Ascending aorta (tissue), 2 donors: ENCODE data around the gene UVSSA. TPM values are rescaled to one million over a fixed set of nuclear protein-coding genes. Genes with fewer than 3 reads are reported as not detected.
A peak's percentile ranks its signal among the peaks of the same experiment; 100 is the strongest.

Source experiments
- DNase-seq, 2 donors: peaks; one replicate each; pipeline ENCODE4 v3.0.0-alpha.2; 2019; ENCODE audit warnings: low spot score in 2 of 2
- H3K27ac ChIP-seq, 2 donors: fragments of 200-600 bp; sonication (generic); one replicate each; pipeline ENCODE4 v1.5.1; 2016 to 2017; ENCODE audit warnings: mild to moderate bottlenecking in 1 of 2
- H3K27me3 ChIP-seq: fragments of 200-600 bp; sonication (generic); one replicate; pipeline ENCODE4 v1.5.1; 2017
- H3K36me3 ChIP-seq, 2 donors: fragments of 200-600 bp; sonication (generic); one replicate each; pipeline ENCODE4 v1.5.1; 2016
- H3K4me1 ChIP-seq, 2 donors: fragments of 200-600 bp; sonication (generic); one replicate each; pipeline ENCODE4 v1.5.1; 2016 to 2017; ENCODE audit warnings: mild to moderate bottlenecking in 1 of 2
- H3K4me3 ChIP-seq, 2 donors: fragments of 200-600 bp; sonication (generic); one replicate each; pipeline ENCODE4 v1.5.1; 2016 to 2017; ENCODE audit warnings: mild to moderate bottlenecking in 1 of 2
- H3K9me3 ChIP-seq, 2 donors: fragments of 200-600 bp; sonication (generic); one replicate each; pipeline ENCODE4 v1.5.1; 2016
- CTCF ChIP-seq, 3 experiments: fragments of 200-600 bp in 2 of 3; fragments of 450-650 bp in 1 of 3; sonication (generic) in 2 of 3; IDR thresholded peaks; one replicate each; pipeline ENCODE4 v1.5.1; 2016 to 2019; ENCODE audit warnings: antibody characterized with exemption in 3 of 3, mild to moderate bottlenecking in 1 of 3, moderate library complexity in 1 of 3
- intact Hi-C: fragments of 100-400 bp; cut with DNase I; formaldehyde crosslinking; loops from one replicate; pipeline ENCODE4 v1.15.1; 2023
- total RNA-seq: library from RNA; depleted of rRNA; stranded (reverse); fragments of >200 nt; gene quantifications from one replicate; pipeline ENCODE4 v1.1.0, GENCODE V29; 2016

The UVSSA gene
- total RNA-seq, 1 donor from 2014 or later: 56.9 TPM

GRCh38 chr4:1351854-1352566 is 5.0 kb downstream of the UVSSA start:
- peak; percentile 81 to 95 (median 93) for TF ChIP-seq CTCF (IDR thresholded peaks at IDR 0.05)
- intact Hi-C loops: loop anchor here (1.0 to 5.0 kb wide), 2 partner anchors 185 to 221 kb away; no protein-coding TSS in a partner anchor
- peak in 1 of 2 donors; percentile 91 for DNase-seq
- Histone ChIP-seq H3K4me3 (no peak overlapping the region), H3K4me1 (peaks cover 9 to 15% of the 10 kb centered on the region in 2 donors), H3K27ac (no peak overlapping the region), H3K27me3 (no peaks in the 10 kb centered on the region), H3K36me3 (peaks cover 17 to 37% of the 10 kb centered on the region in 2 donors), H3K9me3 (no peaks in the 10 kb centered on the region)

GRCh38 chr4:1352567-1352900 is 5.5 kb downstream of the UVSSA start:
- H3K4me3 ChIP-seq: no peak overlapping the region
- DNase-seq: no peak
- H3K9me3 ChIP-seq: no peaks in the 10 kb centered on the region
- H3K27me3 ChIP-seq: no peaks in the 10 kb centered on the region
- no peak overlapping the region for H3K27ac ChIP-seq
- H3K4me1 ChIP-seq: peaks cover 9 to 16% of the 10 kb centered on the region in 2 donors
- TF ChIP-seq CTCF (IDR thresholded peaks at IDR 0.05): no peak
- intact Hi-C loops: loop anchor here (1.0 to 5.0 kb wide), 2 partner anchors 185 to 221 kb away; no protein-coding TSS in a partner anchor
- H3K36me3 ChIP-seq: peaks cover 17 to 39% of the 10 kb centered on the region in 2 donors

GRCh38 chr4:1353186-1354055 is 6.4 kb downstream of the UVSSA start:
- no peak overlapping the region for H3K27ac ChIP-seq
- no peak for TF ChIP-seq CTCF (IDR thresholded peaks at IDR 0.05)
- H3K4me1 ChIP-seq: peaks cover 2 to 10% of the 10 kb centered on the region in 2 donors
- no peak for DNase-seq
- no peaks in the 10 kb centered on the region for H3K27me3 ChIP-seq
- H3K36me3 ChIP-seq: peaks cover 17 to 40% of the 10 kb centered on the region in 2 donors
- intact Hi-C loops: loop anchor here (5.0 kb wide), 1 partner anchor 186 kb away; no protein-coding TSS in a partner anchor
- no peak overlapping the region for H3K4me3 ChIP-seq
- H3K9me3 ChIP-seq: no peaks in the 10 kb centered on the region

- TF ChIP-seq CTCF (IDR thresholded peaks at IDR 0.05): no peak
- H3K27me3 ChIP-seq: no peaks in the 10 kb centered on the region
- H3K4me3 ChIP-seq: no peak overlapping the region
- H3K4me1 ChIP-seq: peaks cover 0 to 5% of the 10 kb centered on the region in 2 donors
- intact Hi-C loops: loop anchor here (5.0 kb wide), 1 partner anchor 187 kb away; no protein-coding TSS in a partner anchor
- H3K9me3 ChIP-seq: no peaks in the 10 kb centered on the region
- no peak overlapping the region for H3K27ac ChIP-seq
- no peak for DNase-seq
- H3K36me3 ChIP-seq: peaks cover 17 to 40% of the 10 kb centered on the region in 2 donors
These were observed 7.4 kb downstream of the UVSSA start for GRCh38 chr4:1354136-1354982.

GRCh38 chr4:1354983-1355275 is 7.9 kb downstream of the UVSSA start:
- no peaks in the 10 kb centered on the region for H3K9me3 ChIP-seq
- no peak for TF ChIP-seq CTCF (IDR thresholded peaks at IDR 0.05)
- peaks cover 0 to 5% of the 10 kb centered on the region in 2 donors for H3K4me1 ChIP-seq
- DNase-seq: no peak
- H3K4me3 ChIP-seq: no peak overlapping the region
- H3K27ac ChIP-seq: no peak overlapping the region
- intact Hi-C loops: loop anchor here (5.0 kb wide), 1 partner anchor 188 kb away; no protein-coding TSS in a partner anchor
- H3K27me3 ChIP-seq: no peaks in the 10 kb centered on the region
- H3K36me3 ChIP-seq: peaks cover 14 to 40% of the 10 kb centered on the region in 2 donors
